ENCODE data around the gene NHLRC2. TPM values are rescaled to one million over a fixed set of nuclear protein-coding genes. Genes with fewer than 3 reads are reported as not detected.

NHLRC2 gene
- total and polyA plus RNA-seq, 4 experiments from 2014 or later: 4.2 to 24.1 (median 17.0) TPM

DNA sequence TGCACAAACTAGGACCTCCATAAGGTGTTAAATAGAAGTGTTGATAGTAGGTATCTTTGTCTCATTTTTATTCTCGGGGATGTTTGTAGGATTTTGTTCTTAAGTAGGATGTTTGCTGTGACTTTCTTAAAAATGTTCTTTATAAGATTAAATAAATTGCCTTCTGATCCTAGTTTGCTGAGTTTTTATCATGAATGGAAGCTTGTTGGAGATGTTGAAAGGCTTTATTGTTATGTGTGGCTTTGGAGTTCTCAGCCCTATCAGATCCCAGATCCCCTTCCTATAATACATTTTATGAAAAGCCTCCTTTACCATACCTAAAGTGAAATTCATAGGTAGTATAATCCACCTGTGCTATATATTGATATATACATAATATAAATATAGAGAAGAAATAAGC is 40.1 kb downstream of the NHLRC2 start:
- DNase-seq: no peak
- no peak overlapping the region for H3K27ac ChIP-seq (ENCODE audit: low read depth, low read length)
- H3K27me3 ChIP-seq (ENCODE audit: insufficient read depth, low read length): no peaks in the 10 kb centered on the region
- H3K27ac Mint-ChIP-seq: no peak overlapping the region
- H3K4me1 ChIP-seq (ENCODE audit: insufficient read depth, low read length): no peaks in the 10 kb centered on the region
- peaks cover 34 to 47% of the 10 kb centered on the region in 2 donors for H3K36me3 Mint-ChIP-seq
- H3K9me3 Mint-ChIP-seq: peaks cover 0 to 2% (median 0%) of the 10 kb centered on the region in 8 donors
- H3K27me3 Mint-ChIP-seq: no peaks in the 10 kb centered on the region
- intact Hi-C loops (cut with micrococcal nuclease): no loop called here
- POLR2A ChIA-PET (ENCODE audit: partially characterized antibody): interaction anchor here (0.6 kb wide), 1 partner anchor 50 kb away, joined by 3 read pairs; no protein-coding TSS in a partner anchor
- peaks cover 0 to 4% (median 3%) of the 10 kb centered on the region in 4 donors for H3K4me1 Mint-ChIP-seq
- no peak overlapping the region for H3K4me3 ChIP-seq (ENCODE audit: low read length in 2 of 2)
- H3K36me3 ChIP-seq (ENCODE audit: insufficient read depth, low read length): no peaks in the 10 kb centered on the region
- CTCF ChIA-PET (ENCODE audit: partially characterized antibody): no interaction called here
- no peaks in the 10 kb centered on the region for H3K9me3 ChIP-seq (ENCODE audit: control insufficient read depth in 1 of 2, low read length in 2 of 2)
- no peak overlapping the region for H3K4me3 Mint-ChIP-seq

- H3K4me1 Mint-ChIP-seq: peaks cover 0 to 4% (median under 1%) of the 10 kb centered on the region in 4 donors
- Histone ChIP-seq H3K4me3 (ENCODE audit: low read length in 2 of 2) (no peak overlapping the region), H3K36me3 (ENCODE audit: insufficient read depth, low read length) (no peaks in the 10 kb centered on the region), H3K27me3 (ENCODE audit: insufficient read depth, low read length) (no peaks in the 10 kb centered on the region), H3K4me1 (ENCODE audit: insufficient read depth, low read length) (no peaks in the 10 kb centered on the region), H3K27ac (ENCODE audit: low read depth, low read length) (no peak overlapping the region), H3K9me3 (ENCODE audit: control insufficient read depth in 1 of 2, low read length in 2 of 2) (no peaks in the 10 kb centered on the region)
- DNase-seq: no peak
- no peaks in the 10 kb centered on the region for H3K27me3 Mint-ChIP-seq
- ChIA-PET POLR2A (ENCODE audit: partially characterized antibody) (interaction anchor here (0.6 kb wide), 1 partner anchor 50 kb away, joined by 3 read pairs; no protein-coding TSS in a partner anchor), CTCF (ENCODE audit: partially characterized antibody) (no interaction called here)
- H3K27ac Mint-ChIP-seq: peak overlapping the region in 1 of 7 donors; percentile 13
- peaks cover 35 to 45% of the 10 kb centered on the region in 2 donors for H3K36me3 Mint-ChIP-seq
- intact Hi-C loops (cut with micrococcal nuclease): no loop called here
- H3K4me3 Mint-ChIP-seq: no peak overlapping the region
- H3K9me3 Mint-ChIP-seq: peaks cover 0 to 2% (median 0%) of the 10 kb centered on the region in 8 donors
These were observed 40.6 kb downstream of the NHLRC2 start for GRCh38 chr10:113895018-113895417.

DNA sequence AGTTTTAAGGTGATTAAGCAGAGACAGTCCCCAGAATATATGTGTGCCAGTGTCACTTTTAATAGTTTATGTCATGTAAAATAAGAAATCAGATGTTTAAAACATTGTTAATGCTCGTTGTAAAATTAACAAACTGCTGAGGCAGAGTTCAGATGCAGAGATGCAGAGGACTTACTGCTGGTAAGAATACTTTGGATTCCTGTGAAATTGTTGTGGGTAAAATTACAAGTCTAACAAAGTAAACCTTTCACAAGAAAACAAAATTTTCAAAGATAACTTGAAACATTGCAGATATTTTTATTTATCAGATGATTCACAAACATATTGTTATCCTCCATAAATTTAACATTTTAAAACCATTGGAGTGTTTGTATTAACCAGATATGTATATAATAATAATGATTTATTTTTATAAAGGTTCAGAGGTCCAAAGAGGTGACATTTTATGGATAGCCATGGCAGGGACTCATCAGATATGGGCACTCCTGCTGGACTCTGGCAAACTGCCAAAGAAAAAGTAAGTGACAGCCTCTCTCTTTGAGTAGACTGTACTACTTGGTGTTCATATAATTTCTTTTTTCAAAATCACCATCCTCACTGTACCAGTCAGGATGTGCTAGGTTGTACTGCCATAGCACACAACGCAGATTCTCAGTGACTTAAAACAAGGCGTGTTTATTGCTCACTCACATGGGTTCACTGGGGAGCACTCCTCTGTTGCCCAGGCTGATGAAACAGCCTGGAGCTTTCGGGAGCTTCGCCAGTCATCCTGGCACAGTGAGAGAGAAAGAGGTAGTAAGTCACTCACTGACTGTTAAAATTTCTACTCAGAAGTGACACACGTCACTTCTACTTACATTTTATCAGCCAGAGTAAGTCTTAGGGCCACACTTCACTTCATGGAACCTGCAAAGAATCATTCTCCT is 43.5 kb downstream of the NHLRC2 start:
- H3K4me3 ChIP-seq (ENCODE audit: low read length in 2 of 2): no peak overlapping the region
- DNase-seq: no peak
- H3K36me3 Mint-ChIP-seq: peaks cover 48 to 50% of the 10 kb centered on the region in 2 donors
- peaks cover 0 to 2% (median 0%) of the 10 kb centered on the region in 8 donors for H3K9me3 Mint-ChIP-seq
- H3K9me3 ChIP-seq (ENCODE audit: control insufficient read depth in 1 of 2, low read length in 2 of 2): no peaks in the 10 kb centered on the region
- H3K36me3 ChIP-seq (ENCODE audit: insufficient read depth, low read length): peaks cover 13% of the 10 kb centered on the region
- no peak overlapping the region for H3K4me3 Mint-ChIP-seq
- ChIA-PET CTCF (ENCODE audit: partially characterized antibody) (no interaction called here), POLR2A (ENCODE audit: partially characterized antibody) (no interaction called here)
- intact Hi-C loops (cut with micrococcal nuclease): no loop called here
- H3K27ac ChIP-seq (ENCODE audit: low read depth, low read length): no peak overlapping the region
- H3K4me1 Mint-ChIP-seq: peaks cover 0 to 2% (median under 1%) of the 10 kb centered on the region in 4 donors
- no peaks in the 10 kb centered on the region for H3K27me3 Mint-ChIP-seq
- H3K27me3 ChIP-seq (ENCODE audit: insufficient read depth, low read length): no peaks in the 10 kb centered on the region
- H3K4me1 ChIP-seq (ENCODE audit: insufficient read depth, low read length): no peaks in the 10 kb centered on the region
- no peak overlapping the region for H3K27ac Mint-ChIP-seq

DNA sequence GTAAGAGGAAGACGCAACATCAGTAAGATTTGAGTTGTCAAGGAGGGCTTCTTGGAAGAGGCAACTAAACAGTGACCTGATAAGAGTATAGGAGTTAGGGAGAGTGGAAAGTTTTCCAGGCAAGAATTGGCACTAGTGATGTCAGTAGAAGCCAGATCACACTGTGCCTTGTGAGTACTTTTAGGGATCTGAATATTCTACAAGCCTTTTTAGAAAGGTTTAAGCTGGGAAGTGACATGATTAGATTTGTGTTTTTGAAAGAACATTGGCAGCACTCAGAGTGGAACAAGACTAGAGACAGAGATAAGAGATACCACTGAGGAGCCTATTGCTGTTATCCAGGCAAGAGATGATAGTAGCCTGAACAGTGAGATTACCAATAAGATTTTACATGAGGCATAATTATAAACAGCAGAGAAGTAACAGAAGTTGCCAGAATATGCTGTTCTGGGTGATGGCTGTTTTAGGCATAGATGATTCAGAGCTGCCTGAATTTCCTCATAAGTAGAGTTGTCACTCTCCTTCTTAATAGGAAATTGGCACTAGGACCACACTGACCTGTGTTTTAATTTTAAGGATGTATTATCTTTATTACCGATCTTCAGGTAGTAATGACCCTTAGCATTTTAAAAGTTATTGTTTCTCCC is 45.6 kb downstream of the NHLRC2 start:
- H3K4me1 ChIP-seq (ENCODE audit: insufficient read depth, low read length): no peaks in the 10 kb centered on the region
- peaks cover 0 to 2% (median 0%) of the 10 kb centered on the region in 4 donors for H3K4me1 Mint-ChIP-seq
- peaks cover 54 to 60% of the 10 kb centered on the region in 2 donors for H3K36me3 Mint-ChIP-seq
- H3K4me3 ChIP-seq (ENCODE audit: low read length in 2 of 2): no peak overlapping the region
- DNase-seq: no peak
- POLR2A ChIA-PET (ENCODE audit: partially characterized antibody): no interaction called here
- intact Hi-C loops (cut with micrococcal nuclease): no loop called here
- peaks cover 0 to 2% (median 0%) of the 10 kb centered on the region in 8 donors for H3K9me3 Mint-ChIP-seq
- no peaks in the 10 kb centered on the region for H3K9me3 ChIP-seq (ENCODE audit: control insufficient read depth in 1 of 2, low read length in 2 of 2)
- peak overlapping the region in 1 of 7 donors; percentile 0 for H3K27ac Mint-ChIP-seq
- no peaks in the 10 kb centered on the region for H3K27me3 Mint-ChIP-seq
- peaks cover 18% of the 10 kb centered on the region for H3K36me3 ChIP-seq (ENCODE audit: insufficient read depth, low read length)
- no peak overlapping the region for H3K4me3 Mint-ChIP-seq
- no peak overlapping the region for H3K27ac ChIP-seq (ENCODE audit: low read depth, low read length)
- CTCF ChIA-PET (ENCODE audit: partially characterized antibody): no interaction called here
- H3K27me3 ChIP-seq (ENCODE audit: insufficient read depth, low read length): no peaks in the 10 kb centered on the region

DNA sequence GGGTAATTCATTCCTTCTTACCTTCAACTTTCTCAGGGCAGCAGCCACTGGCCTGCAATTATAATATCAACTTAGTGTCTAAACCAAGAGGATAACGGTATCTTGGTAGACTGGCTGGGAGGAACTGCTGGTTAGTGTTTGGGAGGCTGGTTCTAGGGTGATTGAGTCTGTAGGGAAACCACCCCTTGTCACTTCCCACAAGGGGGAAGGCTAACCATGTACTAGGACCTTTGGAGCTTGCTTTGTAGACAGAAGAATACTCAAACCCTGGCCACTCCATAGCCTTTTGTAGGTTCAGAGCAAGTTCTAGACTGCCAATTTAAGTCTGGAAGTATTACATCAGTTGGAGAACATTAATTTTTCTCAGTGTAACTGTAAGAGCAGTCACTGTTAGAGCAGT is 51.3 kb downstream of the NHLRC2 start:
- no peak overlapping the region for H3K4me3 ChIP-seq (ENCODE audit: low read length in 2 of 2)
- Mint-ChIP-seq H3K4me3 (no peak overlapping the region), H3K4me1 (no peaks in the 10 kb centered on the region), H3K9me3 (no peaks in the 10 kb centered on the region), H3K27me3 (no peaks in the 10 kb centered on the region), H3K27ac (no peak overlapping the region), H3K36me3 (peaks cover 47 to 53% of the 10 kb centered on the region in 2 donors)
- no peaks in the 10 kb centered on the region for H3K27me3 ChIP-seq (ENCODE audit: insufficient read depth, low read length)
- CTCF ChIA-PET (ENCODE audit: partially characterized antibody): no interaction called here
- no peaks in the 10 kb centered on the region for H3K9me3 ChIP-seq (ENCODE audit: control insufficient read depth in 1 of 2, low read length in 2 of 2)
- H3K36me3 ChIP-seq (ENCODE audit: insufficient read depth, low read length): peaks cover 28% of the 10 kb centered on the region
- no peak overlapping the region for H3K27ac ChIP-seq (ENCODE audit: low read depth, low read length)
- no peak for DNase-seq
- no peaks in the 10 kb centered on the region for H3K4me1 ChIP-seq (ENCODE audit: insufficient read depth, low read length)
- POLR2A ChIA-PET (ENCODE audit: partially characterized antibody): interaction anchor here (0.5 kb wide), 1 partner anchor 33 kb away, joined by 4 read pairs; no protein-coding TSS in a partner anchor
- intact Hi-C loops (cut with micrococcal nuclease): no loop called here

DNA sequence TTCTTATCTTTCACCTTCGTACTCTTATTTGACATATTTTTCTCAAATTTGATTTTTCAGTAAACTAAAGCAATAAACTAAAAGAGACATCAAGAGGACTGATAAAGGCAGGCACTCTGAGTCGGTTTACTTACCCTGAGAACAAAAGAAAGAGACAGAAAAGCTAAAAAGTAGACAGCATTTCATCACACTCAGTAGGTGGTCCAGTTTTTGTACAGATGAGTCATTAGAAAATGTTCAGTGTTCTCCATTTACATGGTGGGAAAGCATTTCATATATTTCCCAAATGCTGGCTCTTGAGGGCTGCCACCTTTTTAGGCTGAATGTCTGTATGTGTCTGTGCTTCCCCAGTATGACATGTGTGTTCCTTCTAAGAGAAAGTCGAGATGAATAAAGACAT is 52.7 kb downstream of the NHLRC2 start:
- Mint-ChIP-seq H3K27ac (no peak overlapping the region), H3K9me3 (no peaks in the 10 kb centered on the region), H3K36me3 (peaks cover 39 to 41% of the 10 kb centered on the region in 2 donors), H3K4me3 (no peak overlapping the region), H3K4me1 (no peaks in the 10 kb centered on the region), H3K27me3 (no peaks in the 10 kb centered on the region)
- POLR2A ChIA-PET (ENCODE audit: partially characterized antibody): no interaction called here
- Histone ChIP-seq H3K27me3 (ENCODE audit: insufficient read depth, low read length) (no peaks in the 10 kb centered on the region), H3K4me3 (ENCODE audit: low read length in 2 of 2) (no peak overlapping the region), H3K9me3 (ENCODE audit: control insufficient read depth in 1 of 2, low read length in 2 of 2) (no peaks in the 10 kb centered on the region), H3K27ac (ENCODE audit: low read depth, low read length) (no peak overlapping the region), H3K4me1 (ENCODE audit: insufficient read depth, low read length) (no peaks in the 10 kb centered on the region), H3K36me3 (ENCODE audit: insufficient read depth, low read length) (peaks cover 21% of the 10 kb centered on the region)
- DNase-seq: no peak
- intact Hi-C loops (cut with micrococcal nuclease): no loop called here
- CTCF ChIA-PET (ENCODE audit: partially characterized antibody): no interaction called here

DNA sequence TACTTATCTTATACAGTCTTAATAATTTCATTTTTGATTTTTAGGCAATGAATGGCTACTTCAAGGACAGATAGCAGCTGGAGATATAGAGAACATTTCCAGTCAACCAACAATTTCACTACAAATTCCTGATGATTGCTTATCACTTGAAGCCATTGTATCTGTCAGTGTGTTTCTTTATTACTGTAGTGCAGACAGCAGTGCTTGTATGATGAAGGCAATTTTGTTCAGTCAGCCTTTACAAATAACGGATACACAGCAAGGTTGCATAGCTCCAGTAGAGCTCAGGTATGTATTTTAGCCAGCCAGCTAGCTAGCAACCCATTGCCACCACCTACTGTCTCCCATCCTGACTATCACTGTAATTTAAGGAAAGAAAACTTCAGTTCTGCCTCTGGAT is 53.8 kb downstream of the NHLRC2 start:
- Histone ChIP-seq H3K36me3 (ENCODE audit: insufficient read depth, low read length) (peaks cover 16% of the 10 kb centered on the region), H3K27me3 (ENCODE audit: insufficient read depth, low read length) (no peaks in the 10 kb centered on the region), H3K27ac (ENCODE audit: low read depth, low read length) (no peak overlapping the region), H3K4me1 (ENCODE audit: insufficient read depth, low read length) (no peaks in the 10 kb centered on the region), H3K9me3 (ENCODE audit: control insufficient read depth in 1 of 2, low read length in 2 of 2) (no peaks in the 10 kb centered on the region), H3K4me3 (ENCODE audit: low read length in 2 of 2) (no peak overlapping the region)
- POLR2A ChIA-PET (ENCODE audit: partially characterized antibody): no interaction called here
- H3K4me3 Mint-ChIP-seq: no peak overlapping the region
- peaks cover 36 to 39% of the 10 kb centered on the region in 2 donors for H3K36me3 Mint-ChIP-seq
- H3K4me1 Mint-ChIP-seq: no peaks in the 10 kb centered on the region
- intact Hi-C loops (cut with micrococcal nuclease): no loop called here
- DNase-seq: no peak
- H3K27me3 Mint-ChIP-seq: no peaks in the 10 kb centered on the region
- CTCF ChIA-PET (ENCODE audit: partially characterized antibody): no interaction called here
- H3K9me3 Mint-ChIP-seq: no peaks in the 10 kb centered on the region
- no peak overlapping the region for H3K27ac Mint-ChIP-seq

All from CD4-positive, alpha-beta memory T cell (primary cell).